ENCODE results near the gene SPRING1.

DNA sequence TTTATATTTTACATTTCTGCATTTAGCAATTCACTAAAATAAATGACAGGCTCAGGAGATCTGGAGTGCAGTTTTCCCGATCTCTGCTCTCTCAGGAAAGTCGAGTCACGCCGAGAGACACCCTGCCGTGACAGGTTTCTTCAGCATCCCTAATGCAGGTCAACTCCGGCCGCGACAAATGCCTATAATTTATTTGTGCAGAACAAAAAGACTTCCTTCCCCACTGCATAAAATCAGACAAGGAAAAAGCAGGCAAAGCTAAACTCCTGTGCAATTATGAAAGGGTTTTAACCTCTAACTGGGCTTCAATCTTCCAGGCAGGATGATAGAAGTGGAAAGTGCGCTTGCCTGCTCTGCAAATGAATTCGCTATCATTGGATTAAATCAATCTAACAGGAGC is 28.1 kb downstream of the SPRING1 start:
- TF ChIP-seq, protein P1, sequence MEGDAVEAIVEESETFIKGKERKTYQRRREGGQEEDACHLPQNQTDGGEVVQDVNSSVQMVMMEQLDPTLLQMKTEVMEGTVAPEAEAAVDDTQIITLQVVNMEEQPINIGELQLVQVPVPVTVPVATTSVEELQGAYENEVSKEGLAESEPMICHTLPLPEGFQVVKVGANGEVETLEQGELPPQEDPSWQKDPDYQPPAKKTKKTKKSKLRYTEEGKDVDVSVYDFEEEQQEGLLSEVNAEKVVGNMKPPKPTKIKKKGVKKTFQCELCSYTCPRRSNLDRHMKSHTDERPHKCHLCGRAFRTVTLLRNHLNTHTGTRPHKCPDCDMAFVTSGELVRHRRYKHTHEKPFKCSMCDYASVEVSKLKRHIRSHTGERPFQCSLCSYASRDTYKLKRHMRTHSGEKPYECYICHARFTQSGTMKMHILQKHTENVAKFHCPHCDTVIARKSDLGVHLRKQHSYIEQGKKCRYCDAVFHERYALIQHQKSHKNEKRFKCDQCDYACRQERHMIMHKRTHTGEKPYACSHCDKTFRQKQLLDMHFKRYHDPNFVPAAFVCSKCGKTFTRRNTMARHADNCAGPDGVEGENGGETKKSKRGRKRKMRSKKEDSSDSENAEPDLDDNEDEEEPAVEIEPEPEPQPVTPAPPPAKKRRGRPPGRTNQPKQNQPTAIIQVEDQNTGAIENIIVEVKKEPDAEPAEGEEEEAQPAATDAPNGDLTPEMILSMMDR (IDR thresholded peaks at IDR 0.05), result no peak
- TF ChIP-seq POLR2A (IDR thresholded peaks at IDR 0.05), result no peak
